A673 (cell line): ENCODE measurements around the gene TRIP13. TPM values are rescaled to one million over a fixed set of nuclear protein-coding genes. Genes with fewer than 3 reads are reported as not detected.
"Not testable (repeated sequence)": the region's sequence is repeated elsewhere in the genome, so short reads cannot be mapped to it uniquely, and the experiment has no call there.

Experiments
- BruUV-seq: library from RNA; stranded (reverse); fragments of 400-500 nt; replicated peaks from 2 replicates; lab custom pipeline; 2021; lab: Mats Ljungman, UMichigan
- CTCF ChIA-PET: fragments of 300-600 bp; sonication (Branson Sonifier 250); formaldehyde crosslinking; loops from one replicate; lab custom pipeline; 2022; ENCODE audit warnings: antibody characterized with exemption; lab: Charles Lee
- POLR2A ChIA-PET: fragments of 300-600 bp; sonication (Branson Sonifier 250); formaldehyde crosslinking; loops from one replicate; lab custom pipeline; 2022; ENCODE audit warnings: antibody characterized with exemption; ENCODE audit not compliant: low non-redundant PET; lab: Charles Lee
- DNase-seq: peaks from one replicate; pipeline ENCODE4 v3.0.0-alpha.2; 2015; ENCODE audit warnings: low spot score
- H3K27ac ChIP-seq: fragments of 200-600 bp; sonication (generic); 2 replicates; pipeline ENCODE4 v1.5.1; 2016; ENCODE audit warnings: mixed run types, low read depth, mild to moderate bottlenecking, mixed read lengths, antibody characterized with exemption, low read length; ENCODE audit not compliant: poor library complexity, severe bottlenecking
- H3K27me3 ChIP-seq: fragments of 200-600 bp; sonication (generic); replicated peaks from 2 replicates; pipeline ENCODE4 v1.6.1; 2017; ENCODE audit warnings: mixed run types, low read depth, mild to moderate bottlenecking, mixed read lengths, antibody characterized with exemption, low read length; ENCODE audit not compliant: insufficient read depth, poor library complexity
- H3K36me3 ChIP-seq: fragments of 200-600 bp; sonication (generic); 2 replicates; pipeline ENCODE4 v1.6.1; 2016; ENCODE audit warnings: mixed run types, mild to moderate bottlenecking, mixed read lengths, antibody characterized with exemption, low read length; ENCODE audit not compliant: insufficient read depth, poor library complexity, severe bottlenecking
- H3K4me1 ChIP-seq: fragments of 200-600 bp; sonication (generic); 2 replicates; pipeline ENCODE4 v1.6.1; 2017; ENCODE audit warnings: mixed run types, mild to moderate bottlenecking, mixed read lengths, antibody characterized with exemption, low read length; ENCODE audit not compliant: insufficient read depth, poor library complexity, severe bottlenecking
- H3K4me3 ChIP-seq: fragments of 200-600 bp; sonication (generic); 2 replicates; pipeline ENCODE4 v1.5.1; 2016; ENCODE audit warnings: low read depth, mixed run types, mild to moderate bottlenecking, mixed read lengths, low read length; ENCODE audit not compliant: poor library complexity, severe bottlenecking
- H3K9me3 ChIP-seq: fragments of 200-600 bp; sonication (generic); 2 replicates; pipeline ENCODE4 v1.6.1; 2016; ENCODE audit warnings: mixed run types, low read depth, mild to moderate bottlenecking, mixed read lengths, antibody characterized with exemption, low read length; ENCODE audit not compliant: poor library complexity, severe bottlenecking
- CTCF ChIP-seq: fragments of 300-800, 200-600 bp; sonication (generic); conservative IDR thresholded peaks from 2 replicates; pipeline ENCODE4 v1.5.1; 2017; ENCODE audit warnings: low read depth, mild to moderate bottlenecking, antibody characterized with exemption, low read length, moderate library complexity, mixed read lengths
- EZH2 ChIP-seq: fragments of 200-600 bp; sonication (generic); IDR thresholded peaks from 2 replicates; pipeline ENCODE4 v1.6.1; 2017; ENCODE audit warnings: borderline replicate concordance, low read depth, mild to moderate bottlenecking, mixed read lengths, antibody characterized with exemption, low read length; ENCODE audit not compliant: poor library complexity, severe bottlenecking
- intact Hi-C: fragments of 100-400 bp; cut with micrococcal nuclease; formaldehyde crosslinking; loops from one replicate; pipeline ENCODE4 v1.10.0; 2022; ENCODE audit not compliant: unreplicated experiment
- total RNA-seq: library from RNA; stranded (reverse); gene quantifications from 2 replicates; pipeline ENCODE4 v1.2.3, GENCODE V29; 2021

Gene TRIP13
- total RNA-seq, 1 experiment from 2014 or later = 69.1 TPM

GRCh38 chr5:934381-934967 lies 41.8 kb downstream of the TRIP13 start:
- CTCF ChIA-PET = interaction anchor here (1.1 to 1.8 kb wide), 3 partner anchors 230 to 239 kb away, joined by 4 to 10 read pairs (median 7); no protein-coding TSS in a partner anchor
- POLR2A ChIA-PET = interaction anchor here (0.7 kb wide), 1 partner anchor 265 kb away, joined by 4 read pairs; no protein-coding TSS in a partner anchor
- H3K27me3 ChIP-seq, BruUV-seq, DNase-seq, H3K4me3 ChIP-seq, H3K9me3 ChIP-seq, H3K27ac ChIP-seq, intact Hi-C loops, H3K4me1 ChIP-seq, H3K36me3 ChIP-seq: not testable (repeated sequence)
- TF ChIP-seq CTCF = peak; percentile 44

DNA sequence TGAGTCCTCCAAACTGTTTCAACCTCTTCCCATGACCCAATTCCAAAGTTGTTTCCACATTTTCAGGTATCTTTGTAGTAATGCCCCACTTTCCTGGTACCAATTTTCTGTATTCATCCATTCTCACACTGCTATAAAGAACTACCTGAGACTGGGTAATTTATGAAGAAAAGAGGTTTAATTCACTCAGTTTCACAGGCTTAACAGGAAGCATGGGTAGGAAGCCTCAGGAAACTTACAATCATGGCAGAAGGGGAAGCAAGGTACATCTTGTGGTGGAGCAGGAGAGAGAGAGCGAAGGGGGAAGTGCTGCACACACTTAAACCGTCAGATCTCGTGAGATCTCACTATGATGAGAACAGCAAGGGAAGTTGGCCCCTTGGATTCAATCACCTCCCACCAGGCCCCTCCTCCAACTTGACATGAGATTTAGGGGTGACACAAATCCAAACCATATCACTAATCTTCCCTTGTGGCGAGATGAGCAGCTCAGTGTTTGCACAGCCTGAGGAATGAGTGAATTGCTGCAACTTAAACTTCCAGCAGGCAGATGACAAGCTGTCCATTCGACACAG lies 42.9 kb downstream of the TRIP13 start:
- Histone ChIP-seq H3K9me3 (no peaks in the 10 kb centered on the region), H3K36me3 (no peaks in the 10 kb centered on the region), H3K4me1 (no peaks in the 10 kb centered on the region), H3K4me3 (no peak overlapping the region), H3K27me3 (no peaks in the 10 kb centered on the region), H3K27ac (no peak overlapping the region)
- ChIA-PET CTCF (interaction anchor here (1.2 kb wide), 1 partner anchor 229 kb away, joined by 4 read pairs; no protein-coding TSS in a partner anchor), POLR2A (no interaction called here)
- DNase-seq = no peak
- no TSS peak for BruUV-seq
- intact Hi-C loops = no loop called here
- TF ChIP-seq CTCF (no peak), EZH2 (no peak)

- H3K4me3 ChIP-seq = no peak overlapping the region
- H3K27me3 ChIP-seq = no peaks in the 10 kb centered on the region
- no peak for DNase-seq
- TF ChIP-seq EZH2 (no peak), CTCF (no peak)
- ChIA-PET POLR2A (no interaction called here), CTCF (no interaction called here)
- no peaks in the 10 kb centered on the region for H3K36me3 ChIP-seq
- H3K4me1 ChIP-seq = no peaks in the 10 kb centered on the region
- no peak overlapping the region for H3K27ac ChIP-seq
- intact Hi-C loops = no loop called here
- H3K9me3 ChIP-seq = no peaks in the 10 kb centered on the region
- no TSS peak for BruUV-seq
These were observed 43.8 kb downstream of the TRIP13 start for GRCh38 chr5:936149-937144.
